ENCODE results near the gene DSCAM.
"Not testable (repeated sequence)": the region's sequence is repeated elsewhere in the genome, so short reads cannot be mapped to it uniquely, and the experiment has no call there.

Gene DSCAM

GRCh38 chr21:40066221-40066620 lies 780.7 kb downstream of the DSCAM start:
- DNase-seq, result no peak

- peak; percentile 12 for DNase-seq
These were observed 786.8 kb downstream of the DSCAM start for GRCh38 chr21:40060083-40060677.

- DNase-seq, result no peak
These were observed 789.6 kb downstream of the DSCAM start for GRCh38 chr21:40057331-40057730.

GRCh38 chr21:40056031-40056430 lies 790.9 kb downstream of the DSCAM start:
- no peak for DNase-seq

GRCh38 chr21:40054403-40054802 lies 792.6 kb downstream of the DSCAM start:
- DNase-seq, result peak; percentile 100

GRCh38 chr21:40053007-40053406 lies 794.0 kb downstream of the DSCAM start:
- peak; percentile 11 for DNase-seq

- DNase-seq, result no peak
These were observed 794.7 kb downstream of the DSCAM start for GRCh38 chr21:40052276-40052675.

GRCh38 chr21:40051801-40052200 lies 795.2 kb downstream of the DSCAM start:
- no peak for DNase-seq

- no peak for DNase-seq
These were observed 797.0 kb downstream of the DSCAM start for GRCh38 chr21:40049931-40050290.

- peak; percentile 48 for DNase-seq
These were observed 797.7 kb downstream of the DSCAM start for GRCh38 chr21:40049031-40049930.

GRCh38 chr21:40047993-40048730 lies 798.8 kb downstream of the DSCAM start:
- peak; percentile 16 for DNase-seq

- DNase-seq, result no peak
These were observed 799.7 kb downstream of the DSCAM start for GRCh38 chr21:40047211-40047610.

GRCh38 chr21:40043866-40044265 lies 803.1 kb downstream of the DSCAM start:
- DNase-seq, result no peak

GRCh38 chr21:40043423-40043822 lies 803.5 kb downstream of the DSCAM start:
- DNase-seq, result peak; percentile 32

- DNase-seq, result no peak
These were observed 805.5 kb downstream of the DSCAM start for GRCh38 chr21:40041446-40041845.

GRCh38 chr21:40033156-40033782 lies 813.7 kb downstream of the DSCAM start:
- not testable (repeated sequence) for DNase-seq

- no peak for DNase-seq
These were observed 817.1 kb downstream of the DSCAM start for GRCh38 chr21:40029888-40030287.

GRCh38 chr21:40028393-40028792 lies 818.6 kb downstream of the DSCAM start:
- not testable (repeated sequence) for DNase-seq

GRCh38 chr21:40021558-40022351 lies 825.2 kb downstream of the DSCAM start:
- DNase-seq, result no peak

- DNase-seq, result no peak
These were observed 826.3 kb downstream of the DSCAM start for GRCh38 chr21:40020651-40021050.

- no peak for DNase-seq
These were observed 828.0 kb downstream of the DSCAM start for GRCh38 chr21:40018871-40019475.

- DNase-seq, result no peak
These were observed 830.3 kb downstream of the DSCAM start for GRCh38 chr21:40016667-40017066.

All from DMS153 (cell line).